GM12872 (cell line): ENCODE measurements around the gene TRMU.

ENCODE experiments used
- CTCF ChIP-seq: IDR thresholded peaks from 3 replicates; pipeline ENCODE4 v1.5.1; 2011; ENCODE audit warnings: low read depth, mild to moderate bottlenecking, low read length, moderate library complexity; ENCODE audit not compliant: insufficient read depth

TRMU gene

GRCh38 chr22:46395145-46395544 is 59.6 kb downstream of the TRMU start:
- TF ChIP-seq CTCF, result no peak

- no peak for TF ChIP-seq CTCF
Measured at GRCh38 chr22:46397514-46397913, 62.0 kb downstream of the TRMU start.

GRCh38 chr22:46397951-46398350 is 62.4 kb downstream of the TRMU start:
- no peak for TF ChIP-seq CTCF

- no peak for TF ChIP-seq CTCF
Measured at GRCh38 chr22:46399251-46400024, 63.9 kb downstream of the TRMU start.

GRCh38 chr22:46401370-46401769 is 65.9 kb downstream of the TRMU start:
- no peak for TF ChIP-seq CTCF

GRCh38 chr22:46402505-46402904 is 67.0 kb downstream of the TRMU start:
- TF ChIP-seq CTCF, result no peak

- TF ChIP-seq CTCF, result no peak
Measured at GRCh38 chr22:46405901-46406300, 70.4 kb downstream of the TRMU start.

GRCh38 chr22:46406349-46406748 is 70.8 kb downstream of the TRMU start:
- no peak for TF ChIP-seq CTCF
